ENCODE measurements around the gene MTA3. TPM values are rescaled to one million over a fixed set of nuclear protein-coding genes. Genes with fewer than 3 reads are reported as not detected.

Gene MTA3
- total and polyA plus RNA-seq, 2 of the 8 experiments (the other 6 are each of a cell fraction or from before 2014, with no cell fraction given), result 125 to 184 TPM

DNA sequence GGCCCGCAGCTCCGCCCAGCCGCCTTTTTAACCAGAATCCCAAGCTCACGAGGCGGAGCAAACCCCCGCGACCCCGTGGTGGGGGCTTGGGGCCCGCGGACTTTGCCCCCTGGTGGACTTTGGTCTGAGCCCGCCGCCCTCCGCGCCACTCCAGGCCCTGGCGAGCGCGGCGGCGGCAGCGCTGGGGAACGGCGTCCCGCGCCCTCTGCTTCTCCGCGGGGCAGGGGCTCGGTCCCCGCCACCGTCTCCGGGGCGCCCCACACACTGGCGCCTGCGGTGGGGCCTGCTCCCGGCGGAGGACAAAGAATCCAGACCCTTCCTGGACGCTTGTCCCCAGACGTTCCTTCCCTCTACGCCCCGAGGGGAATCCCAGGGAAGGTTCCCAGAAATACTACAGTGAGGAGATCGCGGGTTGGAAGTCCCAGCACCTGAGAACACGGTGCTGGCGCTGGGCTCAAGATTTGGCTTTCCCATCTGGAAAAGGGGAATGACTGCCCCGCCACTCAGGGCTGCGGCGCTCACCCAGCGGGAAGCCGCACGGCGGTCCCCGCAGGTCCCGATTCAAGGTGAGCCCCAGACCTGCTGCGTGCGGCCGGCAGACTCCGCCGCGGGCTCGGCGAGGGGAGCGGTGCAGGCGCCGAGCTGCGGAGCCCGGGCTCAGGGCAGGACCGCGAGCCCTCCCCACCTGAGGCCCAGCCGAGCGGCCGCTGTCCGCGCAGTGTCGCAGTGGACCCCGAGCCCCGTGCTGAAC is 224.3 kb downstream of the MTA3 start, which contains the start of gene HAAO (continued):
- TF ChIP-seq CHD7 (IDR thresholded peaks at IDR 0.05; ENCODE audit: insufficient replicate concordance, low read length) (no peak), TBP (IDR thresholded peaks at IDR 0.05; ENCODE audit: low read depth, low read length) (peak; percentile 27; the same call in 1 of the 2 replicates), POLR2A (IDR thresholded peaks at IDR 0.05; ENCODE audit: control extremely low read depth in 1 of 2, low read depth in 2 of 2, low read length in 2 of 2) (no peak; a peak in 1 of 3 replicates), RAD21 (IDR thresholded peaks at IDR 0.05 in 1 of 2, conservative IDR thresholded peaks at IDR 0.05 in 1 of 2; ENCODE audit: low read depth in 2 of 2, low read length in 2 of 2) (no peak; a peak in 1 of 4 replicates), JUN (IDR thresholded peaks at IDR 0.05; ENCODE audit: low read depth, low read length) (no peak), KDM1A (IDR thresholded peaks at IDR 0.05; ENCODE audit: borderline replicate concordance, low read length) (no peak; the same call in 1 of the 2 replicates), JUND (IDR thresholded peaks at IDR 0.05; ENCODE audit: low read length) (no peak), CBX8 (IDR thresholded peaks at IDR 0.05; ENCODE audit: borderline replicate concordance, low read depth, low read length) (no peak), KDM5A (IDR thresholded peaks at IDR 0.05; ENCODE audit: low read length) (no peak), CREB1 (IDR thresholded peaks at IDR 0.05) (no peak), MAFK (IDR thresholded peaks at IDR 0.05; ENCODE audit: low read depth, low read length) (no peak)

Data from H1 (cell line).